Ascending aorta (tissue), 2 donors: ENCODE measurements around the gene RECQL5. TPM values are rescaled to one million over a fixed set of nuclear protein-coding genes. Genes with fewer than 3 reads are reported as not detected.

Source experiments
- DNase-seq, 2 donors: peaks; one replicate each; pipeline ENCODE4 v3.0.0-alpha.2; 2019; ENCODE audit warnings: low spot score in 2 of 2
- H3K27ac ChIP-seq, 2 donors: fragments of 200-600 bp; sonication (generic); one replicate each; pipeline ENCODE4 v1.5.1; 2016 to 2017; ENCODE audit warnings: mild to moderate bottlenecking in 1 of 2
- H3K27me3 ChIP-seq: fragments of 200-600 bp; sonication (generic); one replicate; pipeline ENCODE4 v1.5.1; 2017
- H3K36me3 ChIP-seq, 2 donors: fragments of 200-600 bp; sonication (generic); one replicate each; pipeline ENCODE4 v1.5.1; 2016
- H3K4me1 ChIP-seq, 2 donors: fragments of 200-600 bp; sonication (generic); one replicate each; pipeline ENCODE4 v1.5.1; 2016 to 2017; ENCODE audit warnings: mild to moderate bottlenecking in 1 of 2
- H3K4me3 ChIP-seq, 2 donors: fragments of 200-600 bp; sonication (generic); one replicate each; pipeline ENCODE4 v1.5.1; 2016 to 2017; ENCODE audit warnings: mild to moderate bottlenecking in 1 of 2
- H3K9me3 ChIP-seq, 2 donors: fragments of 200-600 bp; sonication (generic); one replicate each; pipeline ENCODE4 v1.5.1; 2016
- intact Hi-C: fragments of 100-400 bp; cut with DNase I; formaldehyde crosslinking; loops from one replicate; pipeline ENCODE4 v1.15.1; 2023
- total RNA-seq: library from RNA; depleted of rRNA; stranded (reverse); fragments of >200 nt; gene quantifications from one replicate; pipeline ENCODE4 v1.1.0, GENCODE V29; 2016
- TF ChIP-seq, protein P1 (sequence below), 3 experiments: fragments of 200-600 bp in 2 of 3; fragments of 450-650 bp in 1 of 3; sonication (generic) in 2 of 3; IDR thresholded peaks; one replicate each; pipeline ENCODE4 v1.5.1; 2016 to 2019; ENCODE audit warnings: antibody characterized with exemption in 3 of 3, mild to moderate bottlenecking in 1 of 3, moderate library complexity in 1 of 3

RECQL5 gene
- total RNA-seq, 1 donor from 2014 or later, result 7.6 TPM

DNA sequence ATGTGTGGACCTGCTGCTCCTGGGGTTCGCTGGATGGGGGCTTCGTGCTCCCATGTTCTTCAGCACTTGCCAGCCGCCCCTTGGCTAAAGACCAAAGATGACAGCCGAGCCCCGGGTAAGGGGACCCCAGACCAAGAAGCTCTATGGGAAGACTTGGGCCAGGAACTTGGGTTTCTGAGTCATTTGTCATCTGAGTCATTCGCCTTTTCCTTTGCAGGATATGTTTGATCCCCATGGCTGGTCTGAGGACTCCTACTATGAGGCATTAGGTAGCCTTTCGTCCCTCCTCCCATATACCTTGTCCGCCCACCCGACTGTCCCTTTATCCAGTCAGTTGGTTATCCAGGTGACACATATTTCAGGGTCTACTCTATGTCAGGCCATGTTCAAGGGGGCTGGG is 36.6 kb upstream of the RECQL5 start:
- H3K36me3 ChIP-seq, result peaks cover 82 to 93% of the 10 kb centered on the region in 2 donors
- no peak overlapping the region for H3K4me3 ChIP-seq
- intact Hi-C loops, result no loop called here
- TF ChIP-seq, protein P1, sequence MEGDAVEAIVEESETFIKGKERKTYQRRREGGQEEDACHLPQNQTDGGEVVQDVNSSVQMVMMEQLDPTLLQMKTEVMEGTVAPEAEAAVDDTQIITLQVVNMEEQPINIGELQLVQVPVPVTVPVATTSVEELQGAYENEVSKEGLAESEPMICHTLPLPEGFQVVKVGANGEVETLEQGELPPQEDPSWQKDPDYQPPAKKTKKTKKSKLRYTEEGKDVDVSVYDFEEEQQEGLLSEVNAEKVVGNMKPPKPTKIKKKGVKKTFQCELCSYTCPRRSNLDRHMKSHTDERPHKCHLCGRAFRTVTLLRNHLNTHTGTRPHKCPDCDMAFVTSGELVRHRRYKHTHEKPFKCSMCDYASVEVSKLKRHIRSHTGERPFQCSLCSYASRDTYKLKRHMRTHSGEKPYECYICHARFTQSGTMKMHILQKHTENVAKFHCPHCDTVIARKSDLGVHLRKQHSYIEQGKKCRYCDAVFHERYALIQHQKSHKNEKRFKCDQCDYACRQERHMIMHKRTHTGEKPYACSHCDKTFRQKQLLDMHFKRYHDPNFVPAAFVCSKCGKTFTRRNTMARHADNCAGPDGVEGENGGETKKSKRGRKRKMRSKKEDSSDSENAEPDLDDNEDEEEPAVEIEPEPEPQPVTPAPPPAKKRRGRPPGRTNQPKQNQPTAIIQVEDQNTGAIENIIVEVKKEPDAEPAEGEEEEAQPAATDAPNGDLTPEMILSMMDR (IDR thresholded peaks at IDR 0.05), result no peak
- no peak overlapping the region for H3K27ac ChIP-seq
- H3K9me3 ChIP-seq, result no peaks in the 10 kb centered on the region
- no peak for DNase-seq
- H3K27me3 ChIP-seq, result no peaks in the 10 kb centered on the region
- no peaks in the 10 kb centered on the region for H3K4me1 ChIP-seq

DNA sequence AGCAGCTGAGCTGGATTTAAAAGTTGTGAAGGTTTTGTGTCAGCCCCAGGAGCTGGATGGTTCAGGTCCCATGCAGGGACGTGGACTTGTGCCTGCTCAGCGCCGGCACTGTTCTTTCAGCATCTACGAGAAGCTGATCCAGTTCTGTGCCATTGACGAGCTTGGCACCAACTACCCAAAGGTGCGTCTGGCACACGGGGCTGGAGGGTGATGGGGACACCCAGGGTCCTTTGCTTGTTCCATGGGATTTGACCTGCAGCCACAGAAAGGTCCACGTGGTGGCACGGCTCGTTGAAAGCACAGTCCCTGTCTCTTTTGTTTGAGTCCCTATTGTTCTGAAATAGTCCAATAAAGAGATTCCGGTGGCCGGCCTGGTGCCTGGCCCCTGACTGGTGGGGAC is 36.2 kb upstream of the RECQL5 start:
- no peaks in the 10 kb centered on the region for H3K9me3 ChIP-seq
- H3K4me3 ChIP-seq, result no peak overlapping the region
- peaks cover 82 to 93% of the 10 kb centered on the region in 2 donors for H3K36me3 ChIP-seq
- intact Hi-C loops, result no loop called here
- H3K4me1 ChIP-seq, result no peaks in the 10 kb centered on the region
- H3K27me3 ChIP-seq, result no peaks in the 10 kb centered on the region
- TF ChIP-seq, protein P1 (IDR thresholded peaks at IDR 0.05), result no peak
- no peak for DNase-seq
- H3K27ac ChIP-seq, result no peak overlapping the region

DNA sequence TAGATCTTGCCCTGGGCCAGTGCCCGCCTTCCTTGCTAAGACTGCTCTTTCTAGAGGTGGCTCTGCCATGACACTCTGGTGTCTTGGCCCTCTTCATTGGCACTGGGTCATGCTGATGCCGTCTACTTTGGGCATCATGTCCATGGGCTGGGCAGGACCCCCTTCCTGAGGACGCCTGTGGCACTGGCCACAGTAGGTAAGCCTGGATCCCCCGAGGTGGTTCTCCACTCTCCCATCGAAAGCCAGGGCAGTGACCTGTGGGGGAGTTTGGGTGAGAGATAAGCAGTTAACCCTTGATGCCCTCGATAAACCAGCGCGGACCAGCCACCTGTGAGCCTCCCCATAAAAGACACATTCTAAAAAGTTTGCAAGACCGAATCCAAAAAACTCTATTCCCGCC is 34.3 kb upstream of the RECQL5 start:
- TF ChIP-seq, protein P1 (IDR thresholded peaks at IDR 0.05), result no peak
- Histone ChIP-seq H3K4me1 (no peaks in the 10 kb centered on the region), H3K27me3 (no peaks in the 10 kb centered on the region), H3K36me3 (peaks cover 86 to 88% of the 10 kb centered on the region in 2 donors), H3K4me3 (no peak overlapping the region), H3K9me3 (no peaks in the 10 kb centered on the region), H3K27ac (peak overlapping the region in 1 of 2 donors; percentile 10)
- intact Hi-C loops, result no loop called here
- DNase-seq, result no peak

DNA sequence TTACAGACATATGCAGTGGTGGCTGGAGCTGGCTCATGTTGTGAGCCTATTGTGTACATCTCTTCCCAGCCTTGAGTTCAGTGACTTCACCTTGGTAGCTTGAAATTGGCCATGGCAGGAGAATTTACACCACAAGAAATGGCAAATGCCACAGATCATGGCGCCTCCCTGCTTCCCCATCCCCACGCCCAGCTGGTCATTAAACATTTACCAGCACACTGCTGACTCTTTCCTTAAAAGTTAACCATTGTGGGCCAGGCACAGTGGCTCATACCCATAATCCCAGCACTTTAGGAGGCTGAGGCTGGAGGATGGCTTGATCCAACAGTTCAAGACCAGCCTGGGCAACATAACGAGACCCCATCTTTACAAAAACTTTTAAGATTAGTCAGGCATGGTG is 31.7 kb upstream of the RECQL5 start:
- intact Hi-C loops, result no loop called here
- Histone ChIP-seq H3K27ac (no peak overlapping the region), H3K27me3 (no peaks in the 10 kb centered on the region), H3K9me3 (no peaks in the 10 kb centered on the region), H3K4me1 (no peaks in the 10 kb centered on the region), H3K4me3 (no peak overlapping the region), H3K36me3 (peaks cover 78 to 88% of the 10 kb centered on the region in 2 donors)
- TF ChIP-seq, protein P1 (IDR thresholded peaks at IDR 0.05), result no peak
- no peak for DNase-seq

DNA sequence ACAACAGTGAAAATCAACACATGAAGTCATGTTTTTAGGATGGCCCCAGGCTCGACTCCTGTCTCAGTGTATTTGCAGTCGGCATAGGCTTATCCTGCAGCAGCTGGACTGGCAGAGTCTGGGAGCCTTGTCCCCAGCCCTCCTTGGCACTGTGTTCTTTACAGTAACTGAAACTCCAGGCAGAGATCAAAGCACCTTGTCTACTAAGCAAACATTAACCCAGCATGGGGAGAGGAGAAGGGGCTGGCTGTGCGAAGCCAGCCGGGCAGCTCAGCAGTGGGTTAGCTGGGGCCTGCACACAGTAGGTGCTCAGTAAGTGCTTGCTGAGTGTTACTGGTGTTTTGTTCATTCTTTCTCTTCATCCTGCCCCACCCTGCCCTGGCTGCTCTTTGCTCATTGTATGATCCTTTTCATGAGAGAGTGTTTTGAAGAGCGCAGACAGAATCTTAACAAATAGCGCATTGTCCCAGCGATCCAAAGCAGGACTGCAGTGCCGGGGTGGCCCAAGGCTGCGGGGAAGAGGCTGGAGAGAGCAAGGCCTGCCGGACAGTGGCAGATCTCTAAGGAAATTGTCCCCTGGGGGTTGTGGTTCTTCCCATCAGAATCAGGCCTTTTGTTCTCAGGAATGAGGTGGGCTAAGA is 30.8 kb upstream of the RECQL5 start:
- peaks cover 0 to 2% of the 10 kb centered on the region in 2 donors for H3K4me1 ChIP-seq
- DNase-seq, result no peak
- intact Hi-C loops, result no loop called here
- peak overlapping the region in 1 of 2 donors; percentile 49 for H3K27ac ChIP-seq
- H3K9me3 ChIP-seq, result no peaks in the 10 kb centered on the region
- no peak overlapping the region for H3K4me3 ChIP-seq
- peaks cover 69 to 87% of the 10 kb centered on the region in 2 donors for H3K36me3 ChIP-seq
- TF ChIP-seq, protein P1 (IDR thresholded peaks at IDR 0.05), result no peak
- no peaks in the 10 kb centered on the region for H3K27me3 ChIP-seq
